B cell (primary cell): ENCODE data around the gene POLR3K. TPM values are rescaled to one million over a fixed set of nuclear protein-coding genes. Genes with fewer than 3 reads are reported as not detected.

ENCODE experiments used
- ATAC-seq: fragments of 200-7000 bp; cut with Tn5 transposase; one replicate; pipeline ENCODE4 v1.10.0; 2021; ENCODE audit warnings: low read depth, mild to moderate bottlenecking, moderate number of reproducible peaks, moderate library complexity
- CTCF ChIA-PET: fragments of 350-600 bp; sonication (Branson Sonifier 250); formaldehyde crosslinking; loops from one replicate; lab custom pipeline; 2021; ENCODE audit warnings: antibody characterized with exemption, inconsistent platforms; lab: Charles Lee
- POLR2A ChIA-PET: fragments of 350-600 bp; sonication (Branson Sonifier 250); formaldehyde crosslinking; loops from one replicate; lab custom pipeline; 2021; ENCODE audit warnings: antibody characterized with exemption; lab: Charles Lee
- DNase-seq: peaks from one replicate; pipeline ENCODE4 v3.0.0; 2013
- H2AFZ ChIP-seq: 2 replicates; pipeline ENCODE4 v1.6.1; 2012; ENCODE audit warnings: mild to moderate bottlenecking, low read depth, low read length; ENCODE audit not compliant: insufficient read depth, poor library complexity, severe bottlenecking
- H3K27ac ChIP-seq, 2 donors: 1 replicate in 1 of 2; 2 replicates in 1 of 2; pipeline ENCODE4 v1.5.1; 2012 to 2013; ENCODE audit warnings: low read length in 2 of 2, mild to moderate bottlenecking in 2 of 2, moderate library complexity in 1 of 2
- H3K27me3 ChIP-seq, 4 experiments: fragments of 200-600 bp in 1 of 4; sonication (generic) in 1 of 4; replicated peaks in 1 of 4; 1 replicate in 2 of 4; 2 replicates in 2 of 4; pipeline versions ENCODE4 v1.6.1 to v1.7.0; 2013 to 2016; ENCODE audit warnings: low read length in 3 of 4, mild to moderate bottlenecking in 2 of 4, mixed read lengths in 1 of 4, moderate library complexity in 1 of 4; ENCODE audit not compliant: insufficient read depth in 4 of 4, control insufficient read depth in 3 of 4; ENCODE audit errors: control extremely low read depth in 1 of 4
- H3K36me3 ChIP-seq, 2 experiments: replicated peaks in 1 of 2; 1 replicate in 1 of 2; 2 replicates in 1 of 2; pipeline versions ENCODE4 v1.6.1 to v1.7.1; 2013; ENCODE audit warnings: low read length in 1 of 2; ENCODE audit not compliant: insufficient read depth in 2 of 2, control insufficient read depth in 1 of 2; ENCODE audit errors: control extremely low read depth in 1 of 2, extremely low read depth in 1 of 2
- H3K4me1 ChIP-seq, 2 donors: fragments of 200-600 bp in 1 of 2; sonication (generic) in 1 of 2; 1 replicate in 1 of 2; 2 replicates in 1 of 2; pipeline versions ENCODE4 v1.5.1 to v1.6.1; 2013 to 2017; ENCODE audit warnings: low read length in 2 of 2; ENCODE audit not compliant: control insufficient read depth in 2 of 2, insufficient read depth in 2 of 2
- H3K4me2 ChIP-seq: replicated peaks from 2 replicates; pipeline ENCODE3; 2012; ENCODE audit warnings: mild to moderate bottlenecking, low read depth, low read length; ENCODE audit not compliant: poor library complexity, severe bottlenecking
- H3K4me3 ChIP-seq, 5 experiments: fragments of 200-600 bp in 1 of 5; sonication (generic) in 1 of 5; 1 replicate in 3 of 5; 2 replicates in 2 of 5; pipeline versions ENCODE4 v1.5.1 to v1.7.0; 2011 to 2016; ENCODE audit warnings: low read length in 4 of 5, mild to moderate bottlenecking in 4 of 5, low read depth in 2 of 5, control low read depth in 1 of 5, moderate library complexity in 1 of 5; ENCODE audit not compliant: insufficient read depth in 1 of 5; ENCODE audit errors: control extremely low read depth in 1 of 5, extremely low read depth in 1 of 5
- H3K79me2 ChIP-seq: fragments of 200-600 bp; sonication (generic); one replicate; pipeline ENCODE4 v1.6.0; 2016; ENCODE audit warnings: low read length; ENCODE audit not compliant: control insufficient read depth, insufficient read depth
- H3K9ac ChIP-seq: fragments of 200-600 bp; sonication (generic); 2 replicates; pipeline ENCODE4 v1.6.1; 2017; ENCODE audit warnings: mild to moderate bottlenecking, low read length, moderate library complexity
- H3K9me3 ChIP-seq, 3 donors: one replicate each; pipeline versions ENCODE4 v1.6.1 to v1.7.1; 2013; ENCODE audit warnings: low read length in 2 of 3; ENCODE audit not compliant: control insufficient read depth in 2 of 3, insufficient read depth in 1 of 3; ENCODE audit errors: control extremely low read depth in 1 of 3
- H4K20me1 ChIP-seq: 2 replicates; pipeline ENCODE4 v1.6.0; 2012; ENCODE audit warnings: mild to moderate bottlenecking, low read length; ENCODE audit not compliant: insufficient read depth, control insufficient read depth, poor library complexity, severe bottlenecking
- H3K27ac Mint-ChIP-seq: one replicate; pipeline ENCODE4 v1.8.0; 2021; ENCODE audit warnings: mixed read lengths
- H3K27me3 Mint-ChIP-seq: one replicate; pipeline ENCODE4 v1.8.0; 2021; ENCODE audit warnings: mixed read lengths
- H3K4me1 Mint-ChIP-seq: one replicate; pipeline ENCODE4 v1.8.0; 2021; ENCODE audit warnings: mixed read lengths
- H3K4me3 Mint-ChIP-seq: one replicate; pipeline ENCODE4 v1.8.0; 2021; ENCODE audit warnings: mixed read lengths
- H3K9me3 Mint-ChIP-seq: one replicate; pipeline ENCODE4 v1.8.0; 2022; ENCODE audit warnings: mixed read lengths; ENCODE audit not compliant: insufficient read depth
- CTCF ChIP-seq: fragments of 200-600 bp; IDR thresholded peaks from one replicate; pipeline ENCODE4 v1.8.0; 2022; ENCODE audit warnings: antibody characterized with exemption, mild to moderate bottlenecking
- EZH2 ChIP-seq: IDR thresholded peaks from 2 replicates; pipeline ENCODE4 v1.6.1; 2012; ENCODE audit warnings: borderline replicate concordance, low read depth, mild to moderate bottlenecking, moderate library complexity, low read length; ENCODE audit not compliant: insufficient read depth, poor library complexity, severe bottlenecking
- WGBS: methylation state at CpG from one replicate; pipeline ENCODE4 v1.1.5; 2013; ENCODE audit warnings: missing lambda C conversion rate; ENCODE audit not compliant: insufficient coverage; 5-methylcytosine and 5-hydroxymethylcytosine counted together
- intact Hi-C: fragments of 100-400 bp; cut with micrococcal nuclease; formaldehyde crosslinking; loops from one replicate; pipeline ENCODE4 v1.10.0; 2022
- polyA plus RNA-seq: library from polyadenylated mRNA; depleted of rRNA; stranded (reverse); fragments of >200 nt; gene quantifications from 2 replicates; pipeline ENCODE4 v1.2.3, GENCODE V29; 2012
- total RNA-seq, 2 donors: library from RNA; stranded (reverse); fragments of 120-200 nt in 1 of 2; gene quantifications; 1 replicate in 1 of 2; 2 replicates in 1 of 2; pipeline versions ENCODE4 v1.2.3 to v1.2.4, GENCODE V29; 2013 to 2022

POLR3K gene
- total and polyA plus RNA-seq, 2 donors (not counting 1 experiment from before 2014, with no cell fraction given) = 26.3 to 34.9 TPM

- ChIA-PET POLR2A (interaction anchor here (1.2 kb wide), 2 partner anchors 12 to 24 kb away, joined by 3 read pairs; no protein-coding TSS in a partner anchor), CTCF (interaction anchor here (1.2 to 14.6 kb wide), 4 partner anchors 7 to 34 kb away, joined by 4 to 401 read pairs (median 14); no protein-coding TSS in a partner anchor)
- intact Hi-C loops = no loop called here
- H3K27ac Mint-ChIP-seq = peak within 1 kb of the TSS; percentile 1
- ATAC-seq (peak; percentile 37), DNase-seq (peak; percentile 32)
- Histone ChIP-seq H2AFZ (no peak within 1 kb of the TSS), H3K9ac (peak within 1 kb of the TSS; percentile 35), H3K27ac (no peak within 1 kb of the TSS), H3K9me3 (no peaks in the 10 kb centered on the region), H3K4me3 (peak within 1 kb of the TSS in 1 of 5 experiments; percentile 29), H3K4me2 (peak within 1 kb of the TSS; percentile 67), H3K36me3 (no peaks in the 10 kb centered on the region), H3K79me2 (peaks cover 11% of the 10 kb centered on the region), H3K4me1 (peaks cover 27 to 28% of the 10 kb centered on the region in 2 donors), H3K27me3 (peaks cover 0 to 42% (median 19%) of the 10 kb centered on the region in 4 experiments), H4K20me1 (no peaks in the 10 kb centered on the region)
- 21% methylated on average over 59 of the region's 62 CpGs for WGBS
- TF ChIP-seq CTCF (no peak), EZH2 (no peak)
- H3K4me1 Mint-ChIP-seq = peaks cover 18% of the 10 kb centered on the region
- H3K27me3 Mint-ChIP-seq = peaks cover 23% of the 10 kb centered on the region
- H3K9me3 Mint-ChIP-seq = no peaks in the 10 kb centered on the region
- peak within 1 kb of the TSS; percentile 75 for H3K4me3 Mint-ChIP-seq
These were observed 19.4 kb upstream of the POLR3K start, which contains the start of gene RHBDF1 for GRCh38 chr16:72561-73548. RHBDF1 (minus strand) TSS chr16:72631; CDS start chr16:65015, 7,616 bp downstream.
